Measurements from ENCODE around the gene CSDE1.
A peak's percentile ranks its signal among the peaks of the same experiment; 100 is the strongest.

CSDE1 gene

GRCh38 chr1:114671011-114671938, 86.5 kb downstream of the CSDE1 start:
- Histone ChIP-seq H2AFZ (ENCODE audit: low read depth, low read length) (no peak overlapping the region), H3K4me2 (ENCODE audit: insufficient read depth, low read length) (no peak overlapping the region), H3K36me3 (ENCODE audit: insufficient read depth, low read length) (no peaks in the 10 kb centered on the region), H3K9ac (ENCODE audit: low read depth, low read length) (no peak overlapping the region), H4K20me1 (ENCODE audit: insufficient read depth, low read length) (no peaks in the 10 kb centered on the region), H3K27me3 (ENCODE audit: insufficient read depth, low read length, poor library complexity) (peaks cover 3% of the 10 kb centered on the region), H3K9me3 (ENCODE audit: insufficient read depth, low read length, severe bottlenecking) (no peaks in the 10 kb centered on the region), H3K4me1 (ENCODE audit: insufficient read depth, low read length) (no peaks in the 10 kb centered on the region), H3K79me2 (ENCODE audit: insufficient read depth, low read length) (no peaks in the 10 kb centered on the region), H3K4me3 (ENCODE audit: low read depth in 1 of 2, low read length in 2 of 2) (no peak overlapping the region), H3K27ac (ENCODE audit: low read length) (no peak overlapping the region)
- ATAC-seq (ENCODE audit: insufficient read depth, low read depth) (no peak), DNase-seq (no peak)
- TF ChIP-seq EZH2 (IDR thresholded peaks at IDR 0.05; ENCODE audit: borderline replicate concordance, low read depth, low read length, severe bottlenecking), result no peak
- peak; percentile 51 for TF ChIP-seq CTCF (IDR thresholded peaks at IDR 0.05; ENCODE audit: borderline replicate concordance, extremely low read depth, low read length, poor library complexity, severe bottlenecking)

GRCh38 chr1:114670083-114671010, 87.4 kb downstream of the CSDE1 start:
- Histone ChIP-seq H3K27me3 (ENCODE audit: insufficient read depth, low read length, poor library complexity) (peaks cover 3% of the 10 kb centered on the region), H3K9ac (ENCODE audit: low read depth, low read length) (no peak overlapping the region), H3K36me3 (ENCODE audit: insufficient read depth, low read length) (no peaks in the 10 kb centered on the region), H2AFZ (ENCODE audit: low read depth, low read length) (no peak overlapping the region), H3K9me3 (ENCODE audit: insufficient read depth, low read length, severe bottlenecking) (no peaks in the 10 kb centered on the region), H3K27ac (ENCODE audit: low read length) (no peak overlapping the region), H3K4me1 (ENCODE audit: insufficient read depth, low read length) (no peaks in the 10 kb centered on the region), H4K20me1 (ENCODE audit: insufficient read depth, low read length) (no peaks in the 10 kb centered on the region), H3K79me2 (ENCODE audit: insufficient read depth, low read length) (no peaks in the 10 kb centered on the region), H3K4me2 (ENCODE audit: insufficient read depth, low read length) (no peak overlapping the region), H3K4me3 (ENCODE audit: low read depth in 1 of 2, low read length in 2 of 2) (no peak overlapping the region)
- ATAC-seq (ENCODE audit: insufficient read depth, low read depth) (no peak), DNase-seq (no peak)
- no peak for TF ChIP-seq CTCF (IDR thresholded peaks at IDR 0.05; ENCODE audit: borderline replicate concordance, extremely low read depth, low read length, poor library complexity, severe bottlenecking)
- TF ChIP-seq EZH2 (IDR thresholded peaks at IDR 0.05; ENCODE audit: borderline replicate concordance, low read depth, low read length, severe bottlenecking), result no peak

- no peaks in the 10 kb centered on the region for H3K79me2 ChIP-seq (ENCODE audit: insufficient read depth, low read length)
- no peaks in the 10 kb centered on the region for H4K20me1 ChIP-seq (ENCODE audit: insufficient read depth, low read length)
- no peaks in the 10 kb centered on the region for H3K36me3 ChIP-seq (ENCODE audit: insufficient read depth, low read length)
- ATAC-seq (ENCODE audit: insufficient read depth, low read depth) (no peak), DNase-seq (no peak)
- H3K9me3 ChIP-seq (ENCODE audit: insufficient read depth, low read length, severe bottlenecking), result no peaks in the 10 kb centered on the region
- no peaks in the 10 kb centered on the region for H3K4me1 ChIP-seq (ENCODE audit: insufficient read depth, low read length)
- H3K4me3 ChIP-seq (ENCODE audit: low read depth in 1 of 2, low read length in 2 of 2), result no peak within 1 kb of the TSS
- H2AFZ ChIP-seq (ENCODE audit: low read depth, low read length), result no peak within 1 kb of the TSS
- H3K4me2 ChIP-seq (ENCODE audit: insufficient read depth, low read length), result no peak within 1 kb of the TSS
- TF ChIP-seq CTCF (IDR thresholded peaks at IDR 0.05; ENCODE audit: borderline replicate concordance, extremely low read depth, low read length, poor library complexity, severe bottlenecking) (no peak), EZH2 (IDR thresholded peaks at IDR 0.05; ENCODE audit: borderline replicate concordance, low read depth, low read length, severe bottlenecking) (no peak)
- no peak within 1 kb of the TSS for H3K27ac ChIP-seq (ENCODE audit: low read length)
- H3K27me3 ChIP-seq (ENCODE audit: insufficient read depth, low read length, poor library complexity), result peaks cover 3% of the 10 kb centered on the region
- H3K9ac ChIP-seq (ENCODE audit: low read depth, low read length), result no peak within 1 kb of the TSS
Measured at GRCh38 chr1:114669562-114670082, 88.2 kb downstream of the CSDE1 start, which contains the start of gene DENND2C. DENND2C (minus strand) TSS chr1:114670049; CDS start chr1:114625984, 44,065 bp downstream.

Measured in DND-41 (cell line).